Measurements from ENCODE around the gene NCK2. TPM values are rescaled to one million over a fixed set of nuclear protein-coding genes. Genes with fewer than 3 reads are reported as not detected.

The NCK2 gene
- total RNA-seq, 1 experiment from 2014 or later = 75.4 TPM

DNA sequence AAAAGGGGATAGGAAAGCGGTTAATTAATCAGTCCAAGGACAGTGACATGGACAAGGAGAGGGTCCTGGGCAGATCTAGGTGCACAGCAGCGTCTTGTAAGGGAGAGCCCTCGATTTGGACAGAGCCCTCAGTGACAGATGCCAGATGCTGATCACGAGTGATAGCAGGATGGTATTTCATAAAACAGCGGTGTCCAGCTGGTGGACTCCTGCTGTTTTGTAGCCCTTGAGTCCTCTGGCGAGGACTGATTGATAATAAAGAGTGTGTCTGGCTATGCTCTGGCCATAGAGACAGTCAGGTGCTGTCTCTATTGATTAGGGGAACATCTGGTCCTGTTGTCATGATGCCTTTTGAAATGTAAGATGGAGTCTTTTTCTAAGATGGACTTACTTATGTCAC is 180.7 kb downstream of the NCK2 start:
- H3K36me3 Mint-ChIP-seq = peaks cover 7% of the 10 kb centered on the region; the same call in 1 of the 2 replicates
- no peak for DNase-seq (ENCODE audit: low spot score)
- no peak for TF ChIP-seq IRF2 (CRISPR knock-in tag; IDR thresholded peaks at IDR 0.05; ENCODE audit: borderline replicate concordance, low read depth)
- TF ChIP-seq ETV6 (CRISPR knock-in tag; IDR thresholded peaks at IDR 0.05) = no peak
- TF ChIP-seq, protein P1, sequence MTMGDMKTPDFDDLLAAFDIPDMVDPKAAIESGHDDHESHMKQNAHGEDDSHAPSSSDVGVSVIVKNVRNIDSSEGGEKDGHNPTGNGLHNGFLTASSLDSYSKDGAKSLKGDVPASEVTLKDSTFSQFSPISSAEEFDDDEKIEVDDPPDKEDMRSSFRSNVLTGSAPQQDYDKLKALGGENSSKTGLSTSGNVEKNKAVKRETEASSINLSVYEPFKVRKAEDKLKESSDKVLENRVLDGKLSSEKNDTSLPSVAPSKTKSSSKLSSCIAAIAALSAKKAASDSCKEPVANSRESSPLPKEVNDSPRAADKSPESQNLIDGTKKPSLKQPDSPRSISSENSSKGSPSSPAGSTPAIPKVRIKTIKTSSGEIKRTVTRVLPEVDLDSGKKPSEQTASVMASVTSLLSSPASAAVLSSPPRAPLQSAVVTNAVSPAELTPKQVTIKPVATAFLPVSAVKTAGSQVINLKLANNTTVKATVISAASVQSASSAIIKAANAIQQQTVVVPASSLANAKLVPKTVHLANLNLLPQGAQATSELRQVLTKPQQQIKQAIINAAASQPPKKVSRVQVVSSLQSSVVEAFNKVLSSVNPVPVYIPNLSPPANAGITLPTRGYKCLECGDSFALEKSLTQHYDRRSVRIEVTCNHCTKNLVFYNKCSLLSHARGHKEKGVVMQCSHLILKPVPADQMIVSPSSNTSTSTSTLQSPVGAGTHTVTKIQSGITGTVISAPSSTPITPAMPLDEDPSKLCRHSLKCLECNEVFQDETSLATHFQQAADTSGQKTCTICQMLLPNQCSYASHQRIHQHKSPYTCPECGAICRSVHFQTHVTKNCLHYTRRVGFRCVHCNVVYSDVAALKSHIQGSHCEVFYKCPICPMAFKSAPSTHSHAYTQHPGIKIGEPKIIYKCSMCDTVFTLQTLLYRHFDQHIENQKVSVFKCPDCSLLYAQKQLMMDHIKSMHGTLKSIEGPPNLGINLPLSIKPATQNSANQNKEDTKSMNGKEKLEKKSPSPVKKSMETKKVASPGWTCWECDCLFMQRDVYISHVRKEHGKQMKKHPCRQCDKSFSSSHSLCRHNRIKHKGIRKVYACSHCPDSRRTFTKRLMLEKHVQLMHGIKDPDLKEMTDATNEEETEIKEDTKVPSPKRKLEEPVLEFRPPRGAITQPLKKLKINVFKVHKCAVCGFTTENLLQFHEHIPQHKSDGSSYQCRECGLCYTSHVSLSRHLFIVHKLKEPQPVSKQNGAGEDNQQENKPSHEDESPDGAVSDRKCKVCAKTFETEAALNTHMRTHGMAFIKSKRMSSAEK (CRISPR knock-in tag; IDR thresholded peaks at IDR 0.05; ENCODE audit: borderline replicate concordance) = no peak
- TF ChIP-seq, protein P2, sequence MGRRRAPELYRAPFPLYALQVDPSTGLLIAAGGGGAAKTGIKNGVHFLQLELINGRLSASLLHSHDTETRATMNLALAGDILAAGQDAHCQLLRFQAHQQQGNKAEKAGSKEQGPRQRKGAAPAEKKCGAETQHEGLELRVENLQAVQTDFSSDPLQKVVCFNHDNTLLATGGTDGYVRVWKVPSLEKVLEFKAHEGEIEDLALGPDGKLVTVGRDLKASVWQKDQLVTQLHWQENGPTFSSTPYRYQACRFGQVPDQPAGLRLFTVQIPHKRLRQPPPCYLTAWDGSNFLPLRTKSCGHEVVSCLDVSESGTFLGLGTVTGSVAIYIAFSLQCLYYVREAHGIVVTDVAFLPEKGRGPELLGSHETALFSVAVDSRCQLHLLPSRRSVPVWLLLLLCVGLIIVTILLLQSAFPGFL (CRISPR knock-in tag; IDR thresholded peaks at IDR 0.05; ENCODE audit: borderline replicate concordance) = no peak
- TF ChIP-seq, protein P3, sequence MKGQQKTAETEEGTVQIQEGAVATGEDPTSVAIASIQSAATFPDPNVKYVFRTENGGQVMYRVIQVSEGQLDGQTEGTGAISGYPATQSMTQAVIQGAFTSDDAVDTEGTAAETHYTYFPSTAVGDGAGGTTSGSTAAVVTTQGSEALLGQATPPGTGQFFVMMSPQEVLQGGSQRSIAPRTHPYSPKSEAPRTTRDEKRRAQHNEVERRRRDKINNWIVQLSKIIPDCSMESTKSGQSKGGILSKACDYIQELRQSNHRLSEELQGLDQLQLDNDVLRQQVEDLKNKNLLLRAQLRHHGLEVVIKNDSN (CRISPR knock-in tag; IDR thresholded peaks at IDR 0.05) = no peak
- TF ChIP-seq RORB (CRISPR knock-in tag; IDR thresholded peaks at IDR 0.05) = no peak
- TF ChIP-seq, protein P4, sequence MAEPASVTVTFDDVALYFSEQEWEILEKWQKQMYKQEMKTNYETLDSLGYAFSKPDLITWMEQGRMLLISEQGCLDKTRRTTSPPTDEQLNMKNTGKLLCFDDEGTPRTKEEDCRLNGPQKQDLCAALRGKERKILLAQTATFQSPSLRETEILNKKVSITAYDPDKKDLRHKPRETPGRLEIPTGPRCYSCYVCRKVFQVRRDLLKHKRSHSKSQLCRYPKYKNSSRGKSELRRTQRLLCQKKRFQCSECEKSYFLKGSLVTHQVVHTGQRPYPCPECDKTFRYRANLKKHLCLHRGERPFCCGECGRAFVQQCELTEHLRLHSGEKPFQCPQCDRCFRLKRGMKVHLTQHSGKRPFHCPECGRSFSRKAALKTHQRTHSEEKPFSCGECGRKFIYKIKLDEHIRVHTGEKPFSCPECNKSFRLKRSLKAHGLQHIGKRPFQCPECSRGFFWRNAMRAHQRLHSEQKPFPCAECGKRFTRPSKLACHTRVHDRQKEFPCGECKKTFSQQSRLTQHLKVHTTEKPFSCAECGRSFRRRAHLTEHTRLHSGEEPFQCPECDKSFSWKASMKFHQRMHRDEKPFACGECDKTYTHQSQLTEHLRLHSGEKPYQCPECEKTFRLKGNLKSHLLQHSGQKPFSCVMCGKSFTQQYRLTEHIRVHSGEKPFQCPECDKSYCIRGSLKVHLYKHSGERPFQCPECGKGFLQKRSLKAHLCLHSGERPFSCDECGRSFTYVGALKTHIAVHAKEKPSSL (CRISPR knock-in tag; conservative IDR thresholded peaks at IDR 0.05) = no peak
- TF ChIP-seq SMAD3 (CRISPR knock-in tag; IDR thresholded peaks at IDR 0.05; ENCODE audit: borderline replicate concordance) = no peak
- TF ChIP-seq, protein P5, sequence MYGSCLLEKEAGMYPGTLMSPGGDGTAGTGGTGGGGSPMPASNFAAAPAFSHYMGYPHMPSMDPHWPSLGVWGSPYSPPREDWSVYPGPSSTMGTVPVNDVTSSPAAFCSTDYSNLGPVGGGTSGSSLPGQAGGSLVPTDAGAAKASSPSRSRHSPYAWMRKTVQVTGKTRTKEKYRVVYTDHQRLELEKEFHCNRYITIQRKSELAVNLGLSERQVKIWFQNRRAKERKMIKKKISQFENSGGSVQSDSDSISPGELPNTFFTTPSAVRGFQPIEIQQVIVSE (CRISPR knock-in tag; IDR thresholded peaks at IDR 0.05; ENCODE audit: borderline replicate concordance) = no peak
- TF ChIP-seq, protein P6, sequence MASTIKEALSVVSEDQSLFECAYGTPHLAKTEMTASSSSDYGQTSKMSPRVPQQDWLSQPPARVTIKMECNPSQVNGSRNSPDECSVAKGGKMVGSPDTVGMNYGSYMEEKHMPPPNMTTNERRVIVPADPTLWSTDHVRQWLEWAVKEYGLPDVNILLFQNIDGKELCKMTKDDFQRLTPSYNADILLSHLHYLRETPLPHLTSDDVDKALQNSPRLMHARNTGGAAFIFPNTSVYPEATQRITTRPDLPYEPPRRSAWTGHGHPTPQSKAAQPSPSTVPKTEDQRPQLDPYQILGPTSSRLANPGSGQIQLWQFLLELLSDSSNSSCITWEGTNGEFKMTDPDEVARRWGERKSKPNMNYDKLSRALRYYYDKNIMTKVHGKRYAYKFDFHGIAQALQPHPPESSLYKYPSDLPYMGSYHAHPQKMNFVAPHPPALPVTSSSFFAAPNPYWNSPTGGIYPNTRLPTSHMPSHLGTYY (CRISPR knock-in tag; IDR thresholded peaks at IDR 0.05) = no peak
- TF ChIP-seq ZNF671 (CRISPR knock-in tag; IDR thresholded peaks at IDR 0.05) = no peak
- TF ChIP-seq CBFB (CRISPR knock-in tag; IDR thresholded peaks at IDR 0.05; ENCODE audit: low read depth) = no peak
- TF ChIP-seq, protein P7, sequence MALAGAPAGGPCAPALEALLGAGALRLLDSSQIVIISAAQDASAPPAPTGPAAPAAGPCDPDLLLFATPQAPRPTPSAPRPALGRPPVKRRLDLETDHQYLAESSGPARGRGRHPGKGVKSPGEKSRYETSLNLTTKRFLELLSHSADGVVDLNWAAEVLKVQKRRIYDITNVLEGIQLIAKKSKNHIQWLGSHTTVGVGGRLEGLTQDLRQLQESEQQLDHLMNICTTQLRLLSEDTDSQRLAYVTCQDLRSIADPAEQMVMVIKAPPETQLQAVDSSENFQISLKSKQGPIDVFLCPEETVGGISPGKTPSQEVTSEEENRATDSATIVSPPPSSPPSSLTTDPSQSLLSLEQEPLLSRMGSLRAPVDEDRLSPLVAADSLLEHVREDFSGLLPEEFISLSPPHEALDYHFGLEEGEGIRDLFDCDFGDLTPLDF (CRISPR knock-in tag; IDR thresholded peaks at IDR 0.05) = no peak
- no peak for TF ChIP-seq PRRX2 (CRISPR knock-in tag; IDR thresholded peaks at IDR 0.05)
- TF ChIP-seq, protein P8, sequence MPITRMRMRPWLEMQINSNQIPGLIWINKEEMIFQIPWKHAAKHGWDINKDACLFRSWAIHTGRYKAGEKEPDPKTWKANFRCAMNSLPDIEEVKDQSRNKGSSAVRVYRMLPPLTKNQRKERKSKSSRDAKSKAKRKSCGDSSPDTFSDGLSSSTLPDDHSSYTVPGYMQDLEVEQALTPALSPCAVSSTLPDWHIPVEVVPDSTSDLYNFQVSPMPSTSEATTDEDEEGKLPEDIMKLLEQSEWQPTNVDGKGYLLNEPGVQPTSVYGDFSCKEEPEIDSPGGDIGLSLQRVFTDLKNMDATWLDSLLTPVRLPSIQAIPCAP (CRISPR knock-in tag; IDR thresholded peaks at IDR 0.05) = no peak
- no peak for TF ChIP-seq NR2C2 (CRISPR knock-in tag; IDR thresholded peaks at IDR 0.05)
- TF ChIP-seq MYBL2 (CRISPR knock-in tag; IDR thresholded peaks at IDR 0.05) = no peak
- no peak for TF ChIP-seq ZNF423 (CRISPR knock-in tag; IDR thresholded peaks at IDR 0.05)
- no peak overlapping the region for H3K4me3 Mint-ChIP-seq
- H3K27ac Mint-ChIP-seq = no peak overlapping the region; the same call in 1 of the 2 replicates
- ATAC-seq = no peak
- no peaks in the 10 kb centered on the region for H3K27me3 Mint-ChIP-seq (ENCODE audit: low read depth)
- peaks cover 17% of the 10 kb centered on the region for H3K9me3 Mint-ChIP-seq
- ChIA-PET POLR2A (interaction anchor here (0.6 kb wide), 1 partner anchor 22 kb away, joined by 3 read pairs; no protein-coding TSS in a partner anchor), CTCF (no interaction called here)
- peaks cover 3% of the 10 kb centered on the region; the same call in 1 of the 2 replicates for H3K4me1 Mint-ChIP-seq

All from WTC11 (cell line).